ENCODE results near the gene C12orf75.
"Not testable (repeated sequence)": the region's sequence is repeated elsewhere in the genome, so short reads cannot be mapped to it uniquely, and the experiment has no call there.

Gene C12orf75

DNA sequence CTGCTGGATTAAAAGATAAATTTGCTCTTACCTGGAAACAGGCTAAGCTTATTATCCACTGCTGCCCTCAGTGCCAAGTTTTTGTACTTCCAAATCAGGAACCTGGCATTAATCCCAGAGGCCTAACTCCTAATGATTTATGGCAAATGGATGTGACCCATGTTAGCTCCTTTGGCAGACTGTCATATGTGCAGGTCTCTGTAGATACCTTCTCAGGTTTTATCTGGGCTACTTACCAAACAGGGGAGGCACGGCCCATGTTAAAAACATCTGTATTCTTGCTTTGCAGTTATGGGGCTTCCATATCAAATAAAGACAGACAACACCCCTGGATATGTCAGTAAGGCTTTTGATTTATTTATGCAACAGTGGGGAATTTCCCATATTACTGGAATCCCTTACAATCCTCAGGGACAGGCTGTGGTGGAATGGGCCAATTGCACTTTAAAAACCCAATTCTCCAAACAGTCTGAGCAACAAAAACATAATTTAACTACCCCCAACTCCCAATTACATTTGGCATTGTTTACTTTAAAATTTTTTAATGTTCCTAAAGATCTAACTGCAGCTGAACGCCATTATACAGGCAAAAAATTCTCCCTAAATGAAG lies 19.9 kb upstream of the C12orf75 start:
- not testable (repeated sequence) for DNase-seq

DNA sequence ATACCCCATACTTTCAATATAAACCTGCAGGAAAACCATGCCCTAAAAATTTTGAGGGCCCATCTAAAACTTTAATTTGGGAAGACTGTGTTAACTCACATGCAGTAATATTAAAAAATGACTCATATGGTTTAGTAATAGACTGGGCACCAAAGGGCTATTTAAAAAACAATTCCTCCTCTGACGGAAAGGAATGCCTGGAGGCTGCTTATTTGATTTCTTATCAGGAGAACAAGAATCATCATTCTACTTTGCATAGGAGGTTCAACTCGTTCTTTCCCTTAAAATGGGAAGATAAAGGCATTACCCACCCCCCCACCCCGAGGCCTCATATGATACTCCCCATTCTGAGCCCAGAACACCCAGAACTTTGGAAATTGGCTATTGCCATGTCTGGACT lies 18.6 kb upstream of the C12orf75 start:
- not testable (repeated sequence) for DNase-seq

DNA sequence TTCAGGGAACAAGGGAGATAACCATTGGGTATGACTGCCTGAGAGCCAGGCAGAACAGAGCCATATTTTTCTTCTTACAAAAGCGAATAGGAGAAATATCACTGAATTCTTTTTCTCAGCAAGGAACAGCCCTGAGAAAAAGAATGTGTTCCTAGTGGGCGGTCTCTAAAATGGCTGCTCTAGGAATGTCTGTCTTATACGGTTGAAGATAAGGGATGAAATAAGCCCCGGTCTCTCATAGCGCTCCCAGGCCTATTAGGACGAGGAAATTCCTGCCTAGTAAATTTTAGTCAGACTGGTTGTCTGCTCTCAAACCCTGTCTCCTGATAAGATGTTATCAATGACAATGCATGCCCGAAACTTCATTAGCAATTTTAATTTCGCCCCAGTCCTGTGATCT lies 16.7 kb upstream of the C12orf75 start:
- not testable (repeated sequence) for DNase-seq

DNA sequence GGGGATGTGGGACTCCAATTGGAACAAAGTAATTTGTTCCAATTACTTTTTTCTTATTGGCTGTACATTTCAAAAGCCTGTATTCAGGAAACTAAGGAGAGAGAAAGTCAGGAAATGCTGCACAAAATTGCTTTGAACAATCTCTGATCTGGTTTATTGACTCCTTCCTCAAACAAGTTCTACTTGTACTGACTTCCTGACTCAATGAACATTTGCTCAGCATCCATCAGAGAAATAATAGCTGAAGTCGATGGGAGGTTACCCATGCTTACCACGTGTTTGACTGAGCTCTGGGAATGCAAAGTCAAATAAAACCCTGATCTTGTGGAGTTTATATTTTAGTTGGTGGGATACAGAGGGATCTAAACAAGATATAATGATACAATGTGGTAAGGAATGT lies 15.4 kb upstream of the C12orf75 start:
- no peak for DNase-seq

DNA sequence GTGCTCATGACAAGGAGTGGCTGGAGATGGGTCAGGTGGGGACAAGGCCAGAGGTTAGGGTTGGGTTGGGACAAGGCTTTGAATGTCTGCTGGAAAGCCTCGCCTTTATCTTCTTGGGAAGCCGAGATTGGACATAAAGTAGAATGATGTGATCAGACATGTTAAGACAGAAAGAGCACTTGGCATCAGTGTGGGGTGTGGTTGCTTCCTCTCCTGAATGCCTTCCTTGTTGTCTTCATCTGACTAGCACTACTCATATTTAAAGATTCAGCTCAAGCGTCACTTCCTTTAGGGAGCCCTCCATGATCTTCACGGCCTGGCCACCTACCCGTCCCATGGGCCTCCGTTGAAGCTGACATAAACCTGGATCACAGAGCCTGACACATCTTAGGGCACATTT lies 14.8 kb upstream of the C12orf75 start:
- no peak for DNase-seq

DNA sequence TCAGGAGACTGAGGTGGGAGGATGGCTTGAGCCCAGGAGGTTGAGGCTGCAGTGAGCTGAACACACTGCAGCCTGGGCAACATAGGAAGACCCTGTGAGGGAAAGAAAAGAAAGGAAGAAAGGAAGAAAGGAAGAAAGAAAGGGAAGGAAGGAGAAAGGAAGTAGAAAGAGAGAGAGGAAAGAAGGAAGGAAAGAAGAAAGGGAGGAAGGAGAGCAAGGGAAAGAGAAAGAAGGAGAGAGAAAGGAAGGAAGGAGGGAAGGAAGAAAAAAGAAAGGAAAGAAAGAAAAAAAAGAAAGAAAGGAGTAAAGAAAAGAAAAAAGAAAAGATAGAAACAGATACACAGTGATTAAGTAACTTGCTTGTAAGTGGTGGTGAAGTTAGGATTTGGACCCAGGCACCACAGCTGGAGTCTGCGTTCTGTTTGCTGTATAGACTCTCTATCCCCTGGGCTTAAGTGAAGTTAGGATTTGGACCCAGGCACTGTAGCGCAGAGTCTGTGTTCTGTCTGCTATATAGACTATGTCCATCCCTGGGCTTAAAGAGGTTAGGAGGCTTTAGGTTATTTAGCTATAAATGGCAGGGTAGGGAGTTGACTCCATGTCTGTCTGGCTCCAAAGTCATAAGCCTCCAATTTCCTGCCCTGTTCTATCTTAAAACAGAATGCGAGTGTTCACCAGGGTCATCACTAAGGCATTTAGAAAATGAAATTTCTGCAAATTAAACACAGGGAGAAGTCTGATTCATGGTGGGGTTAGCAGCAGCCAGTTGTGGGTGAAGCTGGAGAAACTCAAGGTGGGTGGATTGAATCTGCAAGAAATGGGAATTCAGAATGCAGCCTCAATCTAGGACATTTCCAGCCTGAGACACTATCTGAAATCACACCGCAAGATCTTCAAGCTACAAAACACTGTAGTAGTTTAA lies 13.3 kb upstream of the C12orf75 start:
- DNase-seq, result peak; percentile 93

DNA sequence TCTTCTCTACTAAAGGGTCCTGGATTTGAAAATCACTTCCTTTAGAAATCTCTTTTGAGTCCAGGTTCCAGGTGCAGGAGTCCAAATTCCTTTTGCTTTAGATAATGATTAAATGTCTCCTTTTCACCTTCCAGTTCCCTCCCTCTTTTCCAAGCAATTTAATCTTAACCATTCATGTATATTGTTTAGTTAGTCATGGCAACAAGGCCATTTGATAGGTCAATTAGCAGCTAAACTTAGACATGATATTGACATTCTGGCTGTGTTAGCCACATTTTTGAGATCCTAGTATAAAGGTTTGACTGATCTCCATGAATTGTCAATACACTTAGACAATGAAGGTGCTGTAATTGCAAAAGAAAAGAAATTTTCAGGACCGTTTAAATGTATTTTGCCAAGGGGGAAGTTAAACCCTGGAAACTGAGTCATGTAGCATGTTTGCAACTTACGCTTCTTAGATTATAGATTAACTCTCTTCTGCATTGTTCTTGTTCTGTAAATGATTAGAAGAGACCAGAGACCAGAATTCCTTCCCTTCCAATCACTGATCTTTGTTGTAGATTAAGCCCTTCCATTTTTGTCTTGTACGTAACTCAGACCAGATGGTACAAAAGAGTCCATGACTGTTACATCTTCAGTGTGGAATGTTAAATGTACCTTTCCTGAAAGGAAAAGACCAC lies 12.4 kb upstream of the C12orf75 start:
- DNase-seq, result peak; percentile 94

DNA sequence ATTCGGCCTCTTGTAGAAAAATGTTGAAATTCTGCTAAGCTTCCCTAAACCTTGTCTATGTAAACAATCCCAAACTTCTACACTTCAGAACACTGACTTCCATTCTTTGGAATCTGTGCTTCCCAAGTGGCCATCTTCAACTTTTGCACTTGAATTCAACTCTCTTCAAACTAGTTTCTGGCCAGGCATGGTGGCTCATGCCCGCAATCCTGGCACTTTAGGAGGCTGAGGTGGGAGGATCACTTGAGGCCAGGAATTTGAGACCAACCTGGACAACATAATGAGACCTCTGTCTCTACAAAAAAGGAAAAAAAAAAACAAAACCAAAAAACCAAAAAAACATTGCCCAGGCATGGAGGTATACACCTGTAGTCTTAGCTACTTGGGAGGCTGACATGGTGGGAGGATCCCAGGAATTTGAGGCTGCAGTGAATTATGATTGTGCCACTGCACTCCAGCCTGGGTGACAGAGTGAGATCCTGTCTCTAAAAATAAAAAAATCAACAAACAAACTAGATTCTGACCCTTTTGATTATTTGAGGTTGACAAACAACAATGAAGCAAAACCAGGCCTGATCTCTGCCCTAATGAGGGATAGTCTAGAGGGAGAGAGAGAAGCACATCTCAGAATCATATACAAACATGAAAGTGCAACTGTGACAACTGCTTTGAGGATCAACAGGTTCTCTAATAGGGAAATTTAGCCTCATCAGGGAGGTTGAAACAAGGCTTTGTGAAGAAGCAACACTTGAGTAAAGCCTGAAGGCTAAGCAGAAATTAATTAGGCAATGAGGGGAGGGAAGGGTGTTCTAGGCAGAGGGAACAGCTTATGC lies 11.6 kb upstream of the C12orf75 start:
- no peak for DNase-seq

DNA sequence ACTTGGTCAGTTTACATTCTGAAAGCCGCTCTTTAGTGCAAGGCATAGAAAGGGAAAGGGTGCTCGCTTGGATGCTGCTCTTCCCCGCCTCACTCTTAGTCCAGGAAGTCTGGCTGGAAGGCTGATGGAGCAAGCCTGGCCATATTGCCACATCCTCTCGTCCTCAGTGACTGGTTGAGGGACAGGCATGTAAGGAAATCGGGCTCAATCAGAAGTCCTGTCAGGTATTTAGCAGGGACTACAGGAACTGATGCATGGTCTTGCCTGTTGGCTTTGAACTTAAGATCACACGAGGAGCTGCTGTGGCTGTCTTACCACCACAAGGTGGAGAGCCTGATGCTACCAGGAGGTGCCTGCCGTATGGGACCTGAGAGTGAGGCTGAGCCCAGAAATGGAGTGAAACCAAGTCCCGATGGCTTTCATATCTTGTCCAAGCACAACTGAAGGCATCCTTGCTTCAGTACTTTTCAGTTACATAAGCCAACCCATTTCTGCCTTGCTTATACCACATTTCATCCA lies 10.7 kb upstream of the C12orf75 start:
- DNase-seq, result no peak

DNA sequence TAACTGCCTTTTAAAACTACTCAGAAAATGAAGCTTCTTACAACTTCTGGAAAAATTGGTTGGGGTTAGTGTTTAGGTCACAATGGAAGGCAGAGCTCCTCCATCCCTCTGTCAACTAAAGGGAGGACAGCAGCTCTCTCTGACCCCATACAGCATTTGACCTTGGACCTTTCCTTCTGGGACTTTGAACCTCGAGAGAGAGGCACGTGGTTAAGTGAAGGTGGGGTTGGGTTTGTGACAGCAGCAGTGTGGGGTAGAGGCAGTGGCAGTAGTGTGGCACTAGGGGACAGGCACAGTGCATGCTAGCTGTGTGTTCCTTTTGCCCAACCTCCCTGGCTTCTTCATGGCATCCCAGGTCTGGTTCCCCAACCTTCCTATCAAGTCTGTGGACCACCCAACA lies 9.4 kb upstream of the C12orf75 start:
- DNase-seq, result no peak

DNA sequence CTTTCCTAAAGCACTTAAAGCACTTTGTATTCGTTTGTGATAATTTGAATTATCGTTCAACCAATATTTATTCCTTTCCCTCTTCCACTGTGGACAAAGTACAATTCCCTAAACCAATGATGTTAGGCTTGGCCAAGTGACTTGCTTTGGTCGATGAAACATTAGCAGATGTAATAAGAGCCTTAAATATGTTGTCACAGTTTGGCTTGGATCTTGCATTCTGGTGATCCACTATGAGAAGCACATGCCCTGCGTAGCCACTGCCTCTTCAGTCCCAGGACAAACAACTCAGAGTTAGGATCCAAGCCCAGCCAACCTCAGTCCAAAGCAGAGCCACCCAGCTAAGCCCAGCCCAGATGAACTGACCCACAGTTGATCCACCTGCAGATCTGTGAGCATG lies 8.4 kb upstream of the C12orf75 start:
- peak; percentile 54 for DNase-seq

DNA sequence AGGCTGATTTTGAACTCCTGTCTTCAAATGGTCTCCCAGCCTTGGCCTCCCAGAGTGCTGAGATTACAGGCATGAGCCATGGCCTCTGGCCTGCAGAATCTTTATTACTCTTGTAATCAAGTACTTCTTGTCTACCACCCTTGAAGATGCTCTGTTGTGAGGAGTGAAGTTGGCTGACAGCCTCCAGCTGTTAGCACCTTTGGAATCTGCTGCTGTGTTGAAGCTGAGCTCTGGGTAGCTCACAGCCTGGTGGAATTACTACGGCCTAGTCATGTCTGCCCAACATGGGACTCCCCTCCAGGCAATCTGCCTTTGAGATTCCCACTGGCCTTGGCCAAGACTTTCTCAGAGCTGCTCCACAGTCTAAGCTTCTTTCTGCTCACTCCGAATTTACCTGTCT lies 5.8 kb upstream of the C12orf75 start:
- DNase-seq, result no peak

DNA sequence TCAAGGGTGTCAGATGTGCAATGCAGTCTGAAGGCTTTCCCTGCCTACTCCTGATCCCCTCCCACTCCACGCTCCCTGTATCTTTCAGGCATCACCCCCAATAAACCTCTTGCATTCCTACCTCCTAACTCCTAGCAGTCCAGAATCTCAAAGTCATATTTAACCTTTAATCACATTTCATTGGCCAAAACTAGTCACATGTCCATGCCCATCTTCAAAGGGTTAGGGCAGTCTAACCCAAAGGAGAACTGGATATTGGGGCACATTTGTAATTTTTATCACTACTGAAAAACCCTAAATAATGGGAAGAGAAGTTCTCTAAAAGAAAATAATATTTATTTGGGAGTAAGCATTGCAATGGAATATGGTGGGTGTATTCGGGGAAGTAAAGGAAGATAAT lies 5.4 kb upstream of the C12orf75 start:
- no peak for DNase-seq

DNA sequence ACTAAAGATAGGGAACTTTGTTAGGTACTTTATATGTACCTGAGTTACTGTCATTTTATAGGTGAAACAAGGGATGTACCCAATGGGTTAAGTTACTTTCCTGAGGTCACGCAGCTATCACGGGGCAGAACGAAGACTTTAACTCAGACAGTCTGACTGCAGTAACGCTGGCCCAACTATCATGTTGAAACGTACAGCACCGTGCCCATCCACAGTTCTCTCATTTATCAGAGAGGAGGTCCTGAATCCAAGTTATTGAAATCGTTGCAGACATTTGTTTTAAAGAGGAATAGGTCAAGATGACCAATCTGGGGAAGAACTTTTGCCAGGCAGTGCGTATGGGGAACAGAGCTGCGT lies 587 bp upstream of the C12orf75 start:
- no peak for DNase-seq

DNA sequence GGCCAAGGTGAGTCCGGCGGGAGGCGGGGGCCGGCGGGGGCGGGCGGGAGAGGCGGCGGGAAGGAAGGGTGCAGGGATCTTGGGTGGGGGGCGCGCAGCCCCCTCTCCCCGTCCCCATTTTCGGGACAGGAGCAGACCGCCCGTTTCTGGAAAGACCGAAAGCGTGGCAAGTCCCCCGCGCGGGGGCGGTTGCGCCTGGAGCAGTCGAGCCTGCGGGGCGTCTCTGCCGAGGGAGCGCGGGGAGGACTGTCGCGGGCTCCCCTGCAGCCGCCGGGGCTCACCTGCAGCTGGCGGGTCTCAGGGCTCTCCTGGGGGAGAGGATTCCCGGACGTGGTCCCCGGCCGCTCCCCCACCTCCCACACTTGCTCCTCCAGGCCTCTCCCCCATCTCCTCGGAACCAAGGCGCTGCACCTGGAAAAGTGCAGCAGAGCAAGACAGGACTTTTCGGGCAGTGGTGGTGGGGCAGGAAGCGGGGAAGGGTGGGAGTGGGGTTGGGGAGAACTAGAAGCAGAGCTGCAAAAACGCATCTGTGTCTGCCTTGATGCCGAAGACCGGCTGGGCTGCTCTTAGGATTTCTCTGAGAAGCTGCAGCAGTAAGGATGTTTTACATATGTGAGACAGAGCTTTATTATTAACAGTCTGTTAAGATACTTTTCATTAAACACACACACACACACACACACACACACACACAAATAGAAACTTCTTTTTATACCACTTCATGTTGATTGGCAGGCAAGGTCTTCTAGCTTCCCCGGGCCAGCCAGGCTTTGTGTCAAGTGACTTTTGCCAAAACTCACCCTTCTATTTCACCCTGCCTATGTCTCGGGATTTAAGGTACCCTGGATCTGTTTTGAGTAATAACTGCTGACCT lies 677 bp downstream of the C12orf75 start:
- DNase-seq, result no peak

DNA sequence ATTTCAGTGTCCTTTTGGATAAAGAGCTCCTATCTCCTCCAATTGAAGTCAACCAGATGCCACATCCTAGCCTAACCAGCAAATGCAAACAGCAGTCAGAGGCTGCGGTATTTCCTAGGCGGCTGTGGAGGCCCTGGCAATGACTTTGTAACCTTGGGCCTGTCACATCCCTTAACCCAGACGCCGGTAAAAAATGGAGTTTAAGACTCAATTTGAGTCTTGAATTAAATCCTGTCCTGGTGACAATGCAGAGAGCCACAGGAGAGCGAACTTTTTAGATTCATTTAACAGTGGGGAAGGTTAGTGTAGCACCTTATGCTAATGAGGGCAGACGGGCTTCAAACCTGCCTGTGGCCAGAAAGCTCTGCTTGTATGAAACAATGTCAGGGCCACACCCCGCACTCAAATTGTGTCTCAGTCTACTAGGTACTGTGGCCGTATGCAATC lies 1.3 kb downstream of the C12orf75 start:
- no peak for DNase-seq

DNA sequence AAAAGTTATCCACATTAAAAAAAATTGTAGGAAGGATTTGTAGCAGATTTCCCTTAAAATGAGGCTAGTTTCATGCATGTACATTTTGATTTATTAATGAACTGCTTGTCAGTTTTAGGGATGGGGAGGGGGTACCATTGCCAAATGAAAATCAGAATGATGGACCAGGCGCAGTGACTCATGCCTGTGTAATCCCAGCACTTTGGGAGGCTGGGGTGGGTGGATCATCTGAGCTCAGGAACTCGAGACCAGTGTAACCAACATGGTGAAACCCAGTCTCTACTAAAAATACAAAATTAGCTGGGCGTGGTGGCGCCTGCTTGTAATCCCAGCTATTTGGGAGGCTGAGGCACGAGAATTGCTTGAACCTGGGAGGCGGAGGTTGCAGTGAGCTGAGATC lies 1.8 kb downstream of the C12orf75 start:
- peak; percentile 74 for DNase-seq

DNA sequence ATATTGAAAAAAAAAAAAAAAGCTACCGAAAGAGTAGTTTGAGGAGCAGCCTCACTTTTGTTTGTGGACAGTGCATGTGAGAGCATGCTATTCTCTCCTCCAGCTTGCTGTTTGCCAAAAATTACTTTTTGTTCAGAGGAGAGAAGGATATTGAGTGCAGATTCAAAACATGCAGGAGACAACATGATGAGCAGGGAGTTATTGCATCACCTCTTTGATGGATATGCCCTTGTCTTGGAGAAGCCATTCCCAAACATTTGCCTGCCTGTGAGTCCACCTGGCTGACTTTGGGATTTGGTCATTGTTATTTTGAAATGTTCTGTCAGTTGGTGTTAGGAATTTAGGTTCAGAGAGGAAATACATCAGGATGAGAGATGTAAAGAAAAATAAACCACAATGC lies 2.4 kb downstream of the C12orf75 start:
- DNase-seq, result no peak

DNA sequence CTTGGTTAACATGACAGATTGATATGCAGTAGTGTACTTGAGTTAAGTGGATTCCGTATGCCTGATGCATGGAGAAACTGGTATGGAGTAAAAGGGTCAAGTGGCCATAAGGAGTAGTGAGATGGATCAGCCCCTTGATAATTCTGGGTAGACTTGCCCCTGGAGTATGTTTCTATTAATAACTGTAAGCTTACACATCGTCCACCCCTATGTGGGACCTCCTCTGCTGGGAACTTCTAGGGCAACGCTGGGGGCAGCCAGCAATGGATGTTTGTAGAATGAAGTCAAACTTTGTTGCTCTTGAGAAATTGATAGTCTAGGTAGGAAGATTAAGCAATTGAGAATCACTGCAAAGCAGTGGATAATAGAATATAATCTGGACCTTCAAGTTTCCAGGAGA lies 3.5 kb downstream of the C12orf75 start:
- DNase-seq, result peak; percentile 88

DNA sequence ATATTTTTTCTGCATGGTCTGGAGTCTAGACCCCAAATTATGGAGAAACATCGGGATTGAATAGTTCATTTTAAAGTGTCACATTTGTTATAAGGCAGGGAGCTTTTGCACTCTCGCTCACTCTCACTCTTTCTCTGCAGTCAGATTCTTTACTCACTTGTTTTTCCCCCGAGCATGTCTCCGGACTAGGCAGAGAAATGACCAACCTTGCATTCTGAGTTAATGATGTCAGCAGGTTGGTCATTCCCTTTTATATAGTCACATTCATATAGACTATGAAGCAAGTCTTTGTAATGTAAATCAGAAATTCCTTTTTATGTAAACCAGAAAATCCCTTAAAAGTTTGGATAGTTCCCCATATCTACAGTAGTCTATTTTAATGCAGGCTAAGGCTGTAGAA lies 4.1 kb downstream of the C12orf75 start:
- peak; percentile 89 for DNase-seq

DNA sequence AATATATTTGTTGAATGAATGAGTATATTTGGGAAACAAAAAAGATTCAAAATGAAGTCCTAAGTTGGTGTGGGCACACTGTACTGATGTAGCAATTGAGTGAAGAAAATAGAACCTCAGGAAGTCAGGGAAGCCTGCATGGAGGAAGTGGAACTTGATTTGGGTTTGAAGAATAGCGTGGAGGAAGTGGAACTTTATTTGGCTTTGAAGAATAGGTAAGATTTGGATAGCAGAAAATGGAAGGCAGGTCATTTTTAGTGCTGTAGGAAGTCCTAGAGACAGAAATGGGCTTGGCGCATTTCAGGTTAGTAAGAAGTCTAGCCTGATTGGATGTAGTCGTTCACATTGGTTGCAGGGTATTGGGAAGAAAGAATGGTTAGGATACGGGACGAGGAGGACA lies 5.4 kb downstream of the C12orf75 start:
- DNase-seq, result no peak

DNA sequence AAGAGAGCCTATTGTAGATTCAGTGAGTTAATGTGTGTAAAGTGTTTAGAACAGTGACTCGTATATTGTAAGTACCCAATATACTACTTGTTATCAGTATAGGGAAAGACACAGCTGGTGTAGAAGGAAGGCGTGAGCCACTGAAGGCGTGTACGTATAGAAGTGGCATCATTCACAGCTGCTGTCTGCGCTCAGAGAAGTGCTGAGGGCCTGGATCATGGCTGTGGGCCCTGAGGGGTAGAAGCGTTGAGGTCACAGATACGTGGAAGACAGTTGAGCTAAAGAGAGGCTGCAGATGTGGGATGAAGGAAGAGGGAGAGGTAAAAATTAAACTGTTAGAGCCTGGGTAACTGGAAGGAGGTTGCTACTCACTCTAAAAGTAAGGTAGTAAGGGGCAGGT lies 5.9 kb downstream of the C12orf75 start:
- no peak for DNase-seq
